ENCODE data around the gene SORCS2.

DNA sequence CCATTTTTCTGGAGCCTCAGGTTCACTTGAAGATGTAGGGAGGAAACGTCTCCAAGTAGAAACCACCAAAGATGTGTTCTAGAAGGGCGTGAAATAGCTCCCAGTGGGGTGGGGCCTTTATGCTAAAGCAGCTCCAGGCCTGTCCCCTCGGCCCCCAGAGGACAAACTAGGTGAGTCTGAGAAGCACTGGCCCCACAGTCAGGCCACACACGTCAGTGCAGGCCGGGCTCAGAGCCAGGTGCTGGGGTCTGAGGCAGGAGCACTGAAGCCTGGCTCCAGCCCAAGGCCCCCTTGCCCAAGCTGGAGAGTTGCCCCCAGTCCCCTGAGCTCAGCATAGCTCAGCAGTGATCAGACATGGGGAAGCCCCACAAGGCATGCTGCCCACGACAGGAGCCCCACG is 337.7 kb downstream of the SORCS2 start:
- TF ChIP-seq, protein P1, sequence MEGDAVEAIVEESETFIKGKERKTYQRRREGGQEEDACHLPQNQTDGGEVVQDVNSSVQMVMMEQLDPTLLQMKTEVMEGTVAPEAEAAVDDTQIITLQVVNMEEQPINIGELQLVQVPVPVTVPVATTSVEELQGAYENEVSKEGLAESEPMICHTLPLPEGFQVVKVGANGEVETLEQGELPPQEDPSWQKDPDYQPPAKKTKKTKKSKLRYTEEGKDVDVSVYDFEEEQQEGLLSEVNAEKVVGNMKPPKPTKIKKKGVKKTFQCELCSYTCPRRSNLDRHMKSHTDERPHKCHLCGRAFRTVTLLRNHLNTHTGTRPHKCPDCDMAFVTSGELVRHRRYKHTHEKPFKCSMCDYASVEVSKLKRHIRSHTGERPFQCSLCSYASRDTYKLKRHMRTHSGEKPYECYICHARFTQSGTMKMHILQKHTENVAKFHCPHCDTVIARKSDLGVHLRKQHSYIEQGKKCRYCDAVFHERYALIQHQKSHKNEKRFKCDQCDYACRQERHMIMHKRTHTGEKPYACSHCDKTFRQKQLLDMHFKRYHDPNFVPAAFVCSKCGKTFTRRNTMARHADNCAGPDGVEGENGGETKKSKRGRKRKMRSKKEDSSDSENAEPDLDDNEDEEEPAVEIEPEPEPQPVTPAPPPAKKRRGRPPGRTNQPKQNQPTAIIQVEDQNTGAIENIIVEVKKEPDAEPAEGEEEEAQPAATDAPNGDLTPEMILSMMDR (IDR thresholded peaks at IDR 0.05; ENCODE audit: low read depth, low read length): no peak
- TF ChIP-seq EZH2phosphoT487 (IDR thresholded peaks at IDR 0.05; ENCODE audit: low read depth): no peak
